ELR (cell line): ENCODE measurements around the gene HOXA7.

Source experiments
- DNase-seq: peaks from one replicate; pipeline ENCODE4 v3.0.0-alpha.2; 2015; ENCODE audit warnings: low read depth

The HOXA7 gene

GRCh38 chr7:27170426-27171324, 14.2 kb upstream of the HOXA7 start:
- peak; percentile 34 for DNase-seq

DNA sequence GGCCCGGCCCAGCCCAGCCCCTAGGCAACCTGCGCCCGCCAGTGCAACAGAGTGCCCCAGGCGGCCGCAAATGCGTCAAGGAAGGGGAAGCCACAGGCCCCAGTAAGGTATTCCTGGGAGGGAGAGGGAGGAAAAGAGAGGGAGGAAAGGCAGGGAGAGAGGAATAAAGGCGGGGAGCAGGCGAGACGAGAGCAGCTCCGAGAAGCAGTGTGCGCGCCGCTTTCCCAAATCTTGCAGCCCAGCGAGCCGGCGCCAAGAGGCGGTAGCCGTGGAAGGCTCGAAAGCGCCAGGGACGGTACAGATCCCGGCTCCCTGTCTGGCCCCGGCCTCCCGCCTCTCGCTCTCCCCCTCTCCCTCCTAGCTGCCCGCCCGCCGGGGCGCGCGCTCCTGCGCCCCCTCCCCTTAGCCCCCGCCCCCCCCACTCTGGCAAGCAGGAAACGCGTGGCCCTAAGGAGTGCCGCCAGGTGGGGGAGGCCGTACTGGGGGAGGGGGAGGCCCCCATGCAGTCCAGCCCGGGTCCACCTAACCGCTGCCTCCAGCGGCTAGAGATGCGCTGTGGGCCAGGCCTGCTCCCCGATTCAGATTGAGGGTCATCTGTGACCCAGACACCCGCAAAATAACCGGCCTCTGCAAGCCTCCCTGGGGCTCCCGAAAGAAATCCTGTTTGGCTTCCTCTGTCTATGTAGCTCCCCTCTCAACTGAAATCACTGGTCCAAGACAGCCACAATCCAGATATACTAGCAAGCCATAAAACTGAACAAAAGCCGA, 13.4 kb upstream of the HOXA7 start:
- DNase-seq, result peak; percentile 91

DNA sequence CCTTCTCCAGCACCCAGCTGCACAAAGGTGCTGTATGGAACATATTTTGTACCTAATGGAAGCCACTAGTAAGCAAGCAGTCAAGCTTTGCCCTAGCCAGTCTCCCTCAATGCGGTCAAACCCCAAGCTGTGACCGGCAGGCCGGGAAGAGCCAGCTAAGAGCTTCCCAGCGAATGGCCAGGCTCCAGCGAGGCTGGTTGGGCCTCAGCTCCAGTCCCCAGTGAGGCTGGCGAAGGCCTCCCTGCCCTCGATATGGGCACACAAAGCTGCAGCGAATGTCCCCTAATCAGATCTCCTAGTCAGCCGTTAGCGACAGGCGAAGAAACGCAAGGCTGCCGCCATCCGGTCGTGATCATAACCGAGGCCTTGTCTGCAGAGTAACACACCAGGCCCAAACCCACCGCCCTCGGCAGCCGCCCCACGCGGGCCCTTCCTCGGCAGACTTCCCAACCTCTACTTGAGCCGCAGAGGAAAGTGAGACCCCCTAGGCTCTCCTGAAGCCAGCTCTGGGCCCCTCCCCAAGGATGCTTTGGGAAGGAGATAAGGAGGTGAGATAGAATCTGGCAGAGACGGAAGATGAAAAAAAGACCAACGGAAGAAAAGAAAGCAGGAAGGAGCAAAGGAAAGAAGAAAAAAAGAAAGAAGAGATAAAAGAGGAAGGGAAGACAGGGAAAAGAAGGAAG, 11.9 kb upstream of the HOXA7 start:
- DNase-seq, result peak; percentile 81

- DNase-seq, result peak; percentile 84
These were observed 11.4 kb upstream of the HOXA7 start for GRCh38 chr7:27167916-27168264.

DNA sequence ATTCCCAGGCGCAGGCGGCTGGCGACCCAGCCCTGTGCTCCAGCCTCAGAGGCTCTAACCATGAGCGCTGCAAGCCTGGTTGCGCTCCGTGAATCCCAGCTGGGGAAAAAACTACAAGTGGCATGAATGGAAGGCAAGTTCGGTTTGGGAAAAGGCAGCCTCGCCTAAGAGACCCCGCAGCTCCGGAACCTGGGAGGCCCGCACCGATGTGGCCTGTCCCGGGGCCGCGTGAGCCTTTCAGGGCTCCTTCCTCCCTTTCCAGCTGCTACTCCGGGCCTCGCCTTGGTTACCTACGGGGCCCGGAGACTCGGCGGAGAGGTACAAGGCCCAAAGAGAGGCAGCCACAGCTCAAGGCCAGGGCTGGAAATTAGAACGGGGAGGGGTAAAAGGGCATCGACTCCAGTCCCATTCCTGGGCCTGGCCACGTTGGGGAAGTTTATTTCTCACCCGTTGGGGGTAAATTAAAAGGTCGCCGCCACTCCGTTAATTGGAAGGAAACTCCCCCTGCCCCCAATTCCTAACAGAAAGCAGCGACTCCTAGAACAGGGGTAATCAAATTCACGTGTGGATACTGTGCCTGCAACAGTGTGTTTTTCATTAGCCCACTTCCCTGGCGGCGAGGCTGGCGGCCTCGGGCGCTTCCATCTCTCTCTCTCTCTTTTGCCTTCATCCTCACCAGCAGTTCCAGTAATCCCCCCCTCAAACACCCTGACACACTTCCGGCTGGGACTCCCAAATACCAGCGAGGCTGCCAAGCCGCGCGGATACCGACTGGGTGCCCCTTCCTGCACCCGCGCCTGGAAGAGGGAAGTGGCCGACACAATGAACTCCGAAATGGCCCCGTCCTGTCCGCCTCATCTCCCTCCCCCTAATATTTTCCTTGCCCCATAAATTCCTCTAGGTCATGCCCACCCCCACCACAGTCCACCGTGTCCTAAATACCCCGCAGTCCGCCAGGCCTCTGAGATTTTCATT, 10.3 kb upstream of the HOXA7 start:
- peak; percentile 89 for DNase-seq

DNA sequence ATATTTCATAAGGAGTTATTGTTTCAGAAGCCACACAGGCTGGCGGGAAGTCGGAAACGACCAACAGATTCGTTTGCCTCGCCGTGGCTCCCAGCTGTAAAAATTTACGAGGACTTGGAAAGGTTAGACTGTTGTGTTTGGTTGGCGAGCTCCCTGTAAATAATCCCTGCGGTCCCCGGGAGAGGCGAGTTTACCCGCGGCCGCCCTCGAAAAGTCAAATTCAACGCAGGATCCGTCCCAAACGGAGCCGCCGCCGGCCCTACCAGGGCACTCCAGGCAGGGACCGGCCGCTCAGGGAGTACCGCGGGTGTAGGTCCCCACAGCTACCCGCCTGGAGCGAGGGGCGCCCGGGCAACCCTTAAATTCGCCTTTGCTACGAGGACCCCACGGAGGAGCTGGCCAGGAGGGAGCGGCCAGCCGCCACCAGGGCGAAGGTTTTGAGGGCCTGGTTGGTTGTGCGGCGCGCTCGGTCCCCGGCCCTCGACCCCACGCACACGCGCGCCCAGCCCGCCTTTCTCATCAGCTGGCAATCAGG, 9.6 kb upstream of the HOXA7 start:
- DNase-seq, result peak; percentile 57

DNA sequence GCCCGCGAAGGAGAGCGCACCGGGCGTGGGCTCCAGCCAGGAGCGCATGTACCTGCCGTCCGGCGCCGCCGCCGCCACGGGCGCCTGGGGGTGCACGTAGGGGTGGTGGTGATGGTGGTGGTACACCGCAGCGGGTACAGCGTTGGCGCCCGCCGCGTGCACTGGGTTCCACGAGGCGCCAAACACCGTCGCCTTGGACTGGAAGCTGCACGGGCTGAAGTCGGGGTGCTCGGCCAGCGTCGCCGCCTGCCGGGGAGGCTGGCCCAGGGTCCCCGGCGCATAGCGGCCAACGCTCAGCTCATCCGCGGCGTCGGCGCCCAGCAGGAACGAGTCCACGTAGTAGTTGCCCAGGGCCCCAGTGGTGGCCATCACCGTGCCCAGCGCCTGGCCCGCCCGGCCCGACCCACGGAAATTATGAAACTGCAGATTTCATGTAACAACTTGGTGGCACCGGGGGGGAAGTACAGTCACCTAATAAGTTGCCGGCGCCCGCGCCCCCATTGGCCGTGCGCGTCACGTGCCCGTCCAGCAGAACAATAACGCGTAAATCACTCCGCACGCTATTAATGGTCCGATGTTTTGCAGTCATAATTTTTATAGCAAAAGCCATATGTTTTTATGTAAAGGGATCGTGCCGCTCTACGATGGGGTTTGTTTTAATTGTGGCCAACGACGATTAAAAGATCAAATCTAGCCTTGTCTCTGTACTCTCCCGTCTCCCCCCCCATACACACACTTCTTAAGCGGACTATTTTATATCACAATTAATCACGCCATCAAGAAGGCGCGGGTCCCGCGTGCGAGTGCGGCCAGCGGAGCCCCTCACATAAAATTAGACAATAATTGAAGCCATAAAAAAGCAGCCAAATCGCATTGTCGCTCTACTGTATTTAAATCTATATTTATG, 8.9 kb upstream of the HOXA7 start, which contains the start of gene HOXA9:
HOXA9 (minus strand) TSS at position 449 of the 907 bp plus-strand sequence; CDS start at position 369, 80 bp downstream.
- DNase-seq, result peak; percentile 73

- DNase-seq, result no peak
These were observed 8.1 kb upstream of the HOXA7 start for GRCh38 chr7:27164367-27165088.

GRCh38 chr7:27164045-27164366, 7.5 kb upstream of the HOXA7 start:
- DNase-seq, result no peak

- no peak for DNase-seq
These were observed 7.0 kb upstream of the HOXA7 start for GRCh38 chr7:27163288-27164044.

DNA sequence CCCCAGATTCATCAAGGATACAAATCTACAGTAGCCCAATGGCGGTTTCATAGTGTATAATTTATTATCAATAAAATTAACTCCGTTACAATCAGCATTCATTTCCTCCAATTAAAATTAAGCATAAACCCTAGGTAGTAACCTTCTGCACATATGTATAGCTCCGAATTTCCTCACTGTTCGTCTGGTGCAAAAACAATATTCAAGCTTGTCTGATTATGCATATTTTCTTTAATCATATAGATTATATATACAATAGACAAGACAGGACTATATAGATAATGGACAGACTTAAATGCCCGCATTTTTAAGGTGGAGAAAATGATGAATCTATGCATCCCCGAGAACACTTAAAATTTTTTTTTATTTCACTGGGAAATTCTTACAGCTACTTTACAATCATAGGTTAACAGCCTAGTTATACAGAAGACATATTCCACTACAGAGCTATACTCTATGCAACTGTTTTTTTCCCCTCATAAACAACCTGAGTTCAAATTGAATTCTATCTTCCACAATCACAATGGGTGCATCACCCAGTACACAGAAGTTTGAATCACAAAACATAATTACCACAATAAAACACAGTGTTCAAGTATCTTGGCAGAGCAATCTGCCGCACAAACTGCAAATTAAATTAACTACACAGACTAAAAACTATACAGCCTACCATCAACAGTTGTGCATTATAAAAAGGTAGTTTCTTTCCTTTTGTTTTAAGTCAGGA, 6.2 kb upstream of the HOXA7 start:
- DNase-seq, result no peak

DNA sequence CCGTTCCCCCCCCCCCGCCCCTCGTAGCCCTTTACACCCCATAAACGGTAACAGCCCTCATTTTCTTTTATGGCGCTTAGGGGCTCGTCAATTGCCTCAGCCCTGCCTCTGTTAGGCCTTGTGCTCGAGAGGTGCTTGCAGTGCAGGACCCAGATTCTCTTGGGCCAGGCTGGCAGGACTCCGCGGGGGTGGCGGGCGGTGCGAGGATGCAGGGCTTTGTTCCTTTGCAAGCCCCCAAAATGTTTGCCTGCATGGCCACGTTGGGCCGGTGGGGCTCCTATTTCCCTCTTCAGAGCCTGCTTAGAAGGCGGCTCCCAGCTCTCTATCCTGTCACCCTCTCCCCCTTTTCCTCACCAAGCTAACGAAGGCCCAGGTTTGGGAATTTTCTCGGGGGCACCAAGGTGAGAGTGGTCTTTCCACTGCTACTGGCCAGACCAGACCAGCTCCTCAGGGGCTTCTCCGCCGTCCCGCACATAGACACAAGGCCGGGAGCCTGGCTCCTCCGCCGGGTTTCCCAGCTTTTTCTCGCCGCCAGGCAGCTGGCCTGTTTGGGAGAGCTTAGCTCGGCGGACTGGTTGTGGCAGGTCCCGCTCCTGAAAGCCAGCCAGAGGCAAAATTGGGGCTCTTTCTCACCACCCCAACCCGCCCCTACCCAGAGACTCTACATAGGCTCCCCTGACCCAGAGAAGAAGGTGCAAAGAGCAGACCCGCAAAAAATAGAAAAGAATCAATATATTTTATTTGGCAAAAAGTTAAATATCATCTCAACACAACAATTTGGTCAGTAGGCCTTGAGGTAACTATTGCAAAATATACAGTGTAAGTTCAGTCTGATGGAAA, 5.5 kb upstream of the HOXA7 start:
- no peak for DNase-seq

- DNase-seq, result no peak
These were observed 4.8 kb upstream of the HOXA7 start for GRCh38 chr7:27161214-27161720.

- DNase-seq, result peak; percentile 90
These were observed 4.2 kb upstream of the HOXA7 start for GRCh38 chr7:27160546-27161213.

DNA sequence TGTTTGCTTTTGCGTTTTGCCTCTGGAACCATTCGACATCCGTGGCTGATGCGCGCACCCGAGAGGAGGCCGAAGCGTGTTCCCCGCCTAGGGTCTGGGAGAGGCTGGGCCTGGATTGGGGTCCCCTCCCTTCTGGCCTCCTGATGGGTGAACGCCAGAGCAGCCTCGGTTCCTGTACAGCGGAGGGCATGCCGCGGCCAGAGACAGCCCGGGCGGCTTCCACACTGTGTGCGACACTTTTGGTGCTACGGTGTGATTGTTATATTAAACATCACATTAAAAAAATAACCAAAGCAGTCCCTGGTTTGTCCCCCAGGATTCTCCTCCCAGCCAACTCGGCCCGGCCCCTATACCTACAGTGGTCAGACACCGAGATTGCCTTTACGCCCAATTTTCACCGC, 3.7 kb upstream of the HOXA7 start:
- no peak for DNase-seq
